Kidney (tissue), 14 donors: Measurements from ENCODE around the gene ATG9A. TPM values are rescaled to one million over a fixed set of nuclear protein-coding genes. Genes with fewer than 3 reads are reported as not detected.

ENCODE experiments used
- DNase-seq, 5 donors: peaks; one replicate each; pipeline ENCODE4 v3.0.0-alpha.2; 2013 to 2020
- FAIRE-seq: peaks from 2 replicates; lab custom pipeline; 2012; peaks lifted over from hg19 to GRCh38; lab: Jason Lieb, UNC
- H3K27ac ChIP-seq, 2 donors: one replicate each; pipeline ENCODE4 v1.7.0; 2013; ENCODE audit warnings: low read depth in 2 of 2, low read length in 2 of 2, inconsistent platforms in 1 of 2
- H3K27me3 ChIP-seq: one replicate; pipeline ENCODE4 v1.7.1; 2013; ENCODE audit warnings: low read length, inconsistent platforms; ENCODE audit not compliant: control insufficient read depth, insufficient read depth
- H3K36me3 ChIP-seq, 3 donors: one replicate each; pipeline versions ENCODE4 v1.7.0 to v1.7.1; 2013; ENCODE audit warnings: low read length in 3 of 3, control low read depth in 1 of 3, inconsistent platforms in 1 of 3; ENCODE audit not compliant: insufficient read depth in 3 of 3, control insufficient read depth in 2 of 3
- H3K4me1 ChIP-seq, 3 donors: one replicate each; pipeline versions ENCODE4 v1.7.0 to v1.7.1; 2013; ENCODE audit warnings: low read length in 3 of 3, inconsistent platforms in 1 of 3, low read depth in 1 of 3; ENCODE audit not compliant: control insufficient read depth in 2 of 3, insufficient read depth in 2 of 3
- H3K4me3 ChIP-seq, 3 donors: one replicate each; pipeline versions ENCODE4 v1.7.0 to v1.8.1; 2013; ENCODE audit warnings: low read length in 3 of 3, control low read depth in 1 of 3, inconsistent platforms in 1 of 3
- H3K9ac ChIP-seq, 3 donors: one replicate each; pipeline versions ENCODE4 v1.7.0 to v1.7.1; 2013; ENCODE audit warnings: low read length in 3 of 3, control low read depth in 1 of 3, inconsistent platforms in 1 of 3
- H3K9me3 ChIP-seq, 3 donors: one replicate each; pipeline versions ENCODE4 v1.7.0 to v1.7.1; 2013; ENCODE audit warnings: low read length in 3 of 3, control low read depth in 1 of 3, inconsistent platforms in 1 of 3; ENCODE audit not compliant: control insufficient read depth in 2 of 3, insufficient read depth in 1 of 3
- intact Hi-C: fragments of 100-400 bp; cut with DNase I; formaldehyde crosslinking; loops from one replicate; pipeline ENCODE4 v1.11.1; 2022
- polyA plus RNA-seq: library from polyadenylated mRNA; stranded (reverse); fragments of 350-450 nt; fragmentation: Illumina TruSeq; extraction: RNeasy Lipid Tissue Mini Kit (QIAGEN cat#74804); gene quantifications from one replicate; pipeline ENCODE4 v1.2.3, GENCODE V29; 2014; ENCODE audit warnings: low read depth, low replicate concordance; ENCODE audit not compliant: insufficient read depth
- total RNA-seq: library from RNA; stranded (reverse); fragmentation: NEBNext Ultra II Directional; extraction: Animal tissue kit (Norgen Biotek cat#: 25700); gene quantifications from one replicate; pipeline ENCODE4 v1.2.1, GENCODE V29; 2021
- TF ChIP-seq, protein P1 (sequence below): IDR thresholded peaks from 3 replicates; pipeline ENCODE4 v1.5.1; 2012; ENCODE audit warnings: mild to moderate bottlenecking, moderate library complexity, borderline replicate concordance; ENCODE audit not compliant: insufficient read depth; ENCODE audit errors: extremely low read depth
- donor health status: control.
- donor health status: control.
- donor health status: control.
- donor health status: control.
- donor health status: control.
- donor health status: DM: yes; HTN: yes; CAD: no.
- donor health status: Normal renal cell carcinoma (clear cell type).

Gene ATG9A
- total and polyA plus RNA-seq, 2 donors from 2014 or later = 24.0 to 41.5 TPM

DNA sequence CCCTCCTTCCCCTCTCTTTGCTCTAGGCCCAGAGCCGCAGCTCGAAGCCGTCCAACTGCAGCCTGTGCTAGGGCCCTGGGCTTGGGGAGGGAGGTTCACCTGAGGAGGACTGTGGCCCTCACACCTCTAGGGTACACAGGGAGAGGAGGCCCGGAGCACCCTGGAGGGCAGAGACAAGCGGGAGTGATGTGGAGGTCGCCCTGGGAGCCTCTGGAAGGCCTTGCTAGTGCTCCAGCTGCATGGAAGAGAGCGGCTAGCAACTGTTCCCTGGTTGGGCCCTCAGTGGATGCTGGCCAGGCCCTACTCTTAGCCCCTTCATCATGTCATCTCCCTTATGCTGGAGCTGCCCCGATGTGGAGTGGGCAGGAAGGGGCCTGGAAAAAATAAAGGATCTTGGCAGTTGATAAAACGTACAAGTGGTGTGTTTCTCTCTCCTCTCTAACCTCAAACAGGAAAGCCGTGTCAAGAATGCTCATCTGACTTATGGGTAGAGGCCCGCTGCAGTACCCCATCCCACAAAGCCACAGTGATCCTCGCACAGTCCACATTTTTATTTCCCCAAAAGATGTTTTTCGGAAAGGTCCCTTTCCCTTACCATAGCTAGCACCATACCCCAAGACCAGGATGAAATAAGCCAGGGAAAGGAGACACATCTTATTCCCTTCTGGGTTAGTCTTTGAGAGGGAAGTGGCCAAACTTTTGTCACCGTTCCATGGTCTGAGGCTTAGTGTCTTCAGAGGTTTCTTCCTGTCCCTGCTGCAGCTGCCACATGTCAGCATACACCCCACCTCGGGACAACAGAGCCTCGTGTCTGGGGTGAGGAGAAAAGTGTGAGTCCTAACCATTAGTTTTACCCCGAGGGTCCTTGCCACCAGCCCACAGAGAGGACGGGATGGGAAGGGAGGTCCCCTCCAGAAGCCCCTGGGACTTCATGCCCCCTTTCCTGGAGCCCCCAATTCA is 19.9 kb downstream of the ATG9A start:
- H3K9me3 ChIP-seq = no peaks in the 10 kb centered on the region
- peaks cover 8 to 14% (median 9%) of the 10 kb centered on the region in 3 donors for H3K4me1 ChIP-seq
- no peak overlapping the region for H3K9ac ChIP-seq
- TF ChIP-seq, protein P1, sequence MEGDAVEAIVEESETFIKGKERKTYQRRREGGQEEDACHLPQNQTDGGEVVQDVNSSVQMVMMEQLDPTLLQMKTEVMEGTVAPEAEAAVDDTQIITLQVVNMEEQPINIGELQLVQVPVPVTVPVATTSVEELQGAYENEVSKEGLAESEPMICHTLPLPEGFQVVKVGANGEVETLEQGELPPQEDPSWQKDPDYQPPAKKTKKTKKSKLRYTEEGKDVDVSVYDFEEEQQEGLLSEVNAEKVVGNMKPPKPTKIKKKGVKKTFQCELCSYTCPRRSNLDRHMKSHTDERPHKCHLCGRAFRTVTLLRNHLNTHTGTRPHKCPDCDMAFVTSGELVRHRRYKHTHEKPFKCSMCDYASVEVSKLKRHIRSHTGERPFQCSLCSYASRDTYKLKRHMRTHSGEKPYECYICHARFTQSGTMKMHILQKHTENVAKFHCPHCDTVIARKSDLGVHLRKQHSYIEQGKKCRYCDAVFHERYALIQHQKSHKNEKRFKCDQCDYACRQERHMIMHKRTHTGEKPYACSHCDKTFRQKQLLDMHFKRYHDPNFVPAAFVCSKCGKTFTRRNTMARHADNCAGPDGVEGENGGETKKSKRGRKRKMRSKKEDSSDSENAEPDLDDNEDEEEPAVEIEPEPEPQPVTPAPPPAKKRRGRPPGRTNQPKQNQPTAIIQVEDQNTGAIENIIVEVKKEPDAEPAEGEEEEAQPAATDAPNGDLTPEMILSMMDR = no peak
- H3K4me3 ChIP-seq = no peak overlapping the region
- DNase-seq (peak in 1 of 5 donors; percentile 62), FAIRE-seq (no peak)
- H3K27ac ChIP-seq = no peak overlapping the region
- H3K36me3 ChIP-seq = peaks cover 2 to 31% (median 20%) of the 10 kb centered on the region in 3 donors
- H3K27me3 ChIP-seq = no peaks in the 10 kb centered on the region
- intact Hi-C loops = no loop called here

DNA sequence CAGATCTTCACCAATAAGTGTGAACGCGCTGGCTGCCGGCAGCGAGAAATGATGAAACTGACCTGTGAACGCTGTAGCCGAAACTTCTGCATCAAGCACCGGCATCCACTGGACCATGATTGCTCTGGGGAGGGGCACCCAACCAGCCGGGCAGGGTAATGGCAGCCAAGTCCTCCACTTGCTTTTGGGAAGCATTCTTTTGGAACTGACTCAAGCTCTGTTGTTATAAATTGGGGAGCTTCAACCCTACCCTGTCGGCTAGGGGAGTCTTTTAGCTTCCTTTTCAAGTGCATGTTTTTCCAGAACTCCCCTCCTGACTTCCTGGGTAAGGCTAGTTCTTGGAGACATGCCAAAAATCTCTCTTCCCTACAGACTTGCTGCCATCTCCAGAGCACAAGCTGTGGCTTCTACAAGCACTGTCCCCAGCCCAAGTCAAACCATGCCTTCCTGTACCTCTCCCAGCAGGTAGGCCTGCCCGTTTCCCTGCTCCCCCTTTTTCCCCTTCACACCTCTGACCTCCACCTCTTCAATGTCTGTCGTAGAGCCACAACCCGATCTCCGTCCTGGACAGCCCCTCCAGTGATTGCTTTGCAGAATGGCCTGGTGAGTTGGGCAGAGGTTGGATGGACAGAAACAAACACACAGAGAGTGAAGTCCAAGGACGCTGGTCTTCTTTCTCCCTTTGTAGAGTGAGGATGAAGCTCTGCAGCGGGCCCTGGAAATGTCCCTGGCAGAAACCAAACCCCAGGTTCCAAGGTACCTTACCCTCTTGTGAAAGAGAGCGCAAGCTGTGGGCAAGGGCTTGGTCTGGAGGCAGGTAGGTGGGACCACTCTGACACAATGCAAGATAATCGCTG is 21.3 kb downstream of the ATG9A start:
- peaks cover 8 to 14% (median 9%) of the 10 kb centered on the region in 3 donors for H3K4me1 ChIP-seq
- DNase-seq (peak in 3 of 5 donors; percentile 26 to 79 (median 39)), FAIRE-seq (no peak)
- intact Hi-C loops = no loop called here
- peaks cover under 1 to 19% (median 14%) of the 10 kb centered on the region in 3 donors for H3K36me3 ChIP-seq
- TF ChIP-seq, protein P1 = no peak
- H3K4me3 ChIP-seq = peak overlapping the region in 1 of 3 donors; percentile 89
- no peaks in the 10 kb centered on the region for H3K9me3 ChIP-seq
- H3K27me3 ChIP-seq = no peaks in the 10 kb centered on the region
- peak overlapping the region in 1 of 2 donors; percentile 97 for H3K27ac ChIP-seq
- H3K9ac ChIP-seq = peak overlapping the region in 1 of 3 donors; percentile 57

DNA sequence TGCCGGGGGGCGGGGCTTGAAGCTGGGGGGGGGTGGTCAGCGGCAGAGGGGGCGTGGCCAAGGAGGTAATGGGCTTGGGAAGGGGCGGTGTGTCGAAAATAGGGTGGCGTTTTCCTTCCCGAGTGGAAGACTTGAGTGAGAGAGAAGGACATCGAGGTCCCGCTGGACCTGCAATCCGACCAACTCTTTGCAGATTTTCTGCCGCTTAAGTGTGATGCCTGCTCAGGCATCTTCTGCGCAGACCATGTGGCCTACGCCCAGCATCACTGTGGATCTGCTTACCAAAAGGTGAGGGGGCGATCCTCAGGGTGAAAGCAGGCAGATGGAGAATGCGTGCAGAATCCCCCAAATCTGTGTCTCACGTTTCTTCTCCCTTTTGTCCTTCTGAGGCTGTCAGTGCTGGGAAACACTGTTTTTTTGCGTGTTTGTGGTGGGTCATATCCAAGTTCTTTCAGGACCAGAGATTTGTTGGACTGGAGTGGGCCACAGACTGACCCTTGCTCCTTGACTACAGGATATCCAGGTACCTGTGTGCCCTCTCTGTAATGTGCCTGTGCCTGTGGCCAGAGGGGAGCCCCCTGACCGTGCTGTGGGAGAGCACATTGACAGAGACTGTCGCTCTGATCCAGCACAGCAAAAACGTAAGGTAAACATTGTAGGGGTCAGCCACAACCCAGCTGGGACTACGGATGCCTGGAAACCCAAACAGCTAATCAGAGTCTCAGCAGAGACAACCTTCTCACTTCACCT is 22.1 kb downstream of the ATG9A start:
- H3K27me3 ChIP-seq = no peaks in the 10 kb centered on the region
- intact Hi-C loops = no loop called here
- H3K27ac ChIP-seq = peak overlapping the region; percentile 97 to 98
- TF ChIP-seq, protein P1 = no peak
- peaks cover 8 to 14% (median 9%) of the 10 kb centered on the region in 3 donors for H3K4me1 ChIP-seq
- peak overlapping the region; percentile 22 to 57 (median 26) for H3K9ac ChIP-seq
- FAIRE-seq (no peak), DNase-seq (peak in 3 of 5 donors; percentile 24 to 63 (median 56))
- H3K4me3 ChIP-seq = peak overlapping the region; percentile 60 to 89 (median 74)
- H3K36me3 ChIP-seq = peaks cover 0 to 19% (median 10%) of the 10 kb centered on the region in 3 donors
- H3K9me3 ChIP-seq = no peaks in the 10 kb centered on the region
